Measurements from ENCODE around the gene COL4A3.

The COL4A3 gene

GRCh38 chr2:227152093-227152766 lies 12.2 kb upstream of the COL4A3 start:
- H3K4me3 ChIP-seq (ENCODE audit: low read depth, low read length) = no peak overlapping the region
- ChIA-PET POLR2A (no interaction called here), CTCF (no interaction called here)
- TF ChIP-seq, protein P1, sequence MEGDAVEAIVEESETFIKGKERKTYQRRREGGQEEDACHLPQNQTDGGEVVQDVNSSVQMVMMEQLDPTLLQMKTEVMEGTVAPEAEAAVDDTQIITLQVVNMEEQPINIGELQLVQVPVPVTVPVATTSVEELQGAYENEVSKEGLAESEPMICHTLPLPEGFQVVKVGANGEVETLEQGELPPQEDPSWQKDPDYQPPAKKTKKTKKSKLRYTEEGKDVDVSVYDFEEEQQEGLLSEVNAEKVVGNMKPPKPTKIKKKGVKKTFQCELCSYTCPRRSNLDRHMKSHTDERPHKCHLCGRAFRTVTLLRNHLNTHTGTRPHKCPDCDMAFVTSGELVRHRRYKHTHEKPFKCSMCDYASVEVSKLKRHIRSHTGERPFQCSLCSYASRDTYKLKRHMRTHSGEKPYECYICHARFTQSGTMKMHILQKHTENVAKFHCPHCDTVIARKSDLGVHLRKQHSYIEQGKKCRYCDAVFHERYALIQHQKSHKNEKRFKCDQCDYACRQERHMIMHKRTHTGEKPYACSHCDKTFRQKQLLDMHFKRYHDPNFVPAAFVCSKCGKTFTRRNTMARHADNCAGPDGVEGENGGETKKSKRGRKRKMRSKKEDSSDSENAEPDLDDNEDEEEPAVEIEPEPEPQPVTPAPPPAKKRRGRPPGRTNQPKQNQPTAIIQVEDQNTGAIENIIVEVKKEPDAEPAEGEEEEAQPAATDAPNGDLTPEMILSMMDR (IDR thresholded peaks at IDR 0.05; ENCODE audit: insufficient read depth, low read length, missing control alignments) = no peak
- no peak for DNase-seq (ENCODE audit: low read depth, low spot score)

DNA sequence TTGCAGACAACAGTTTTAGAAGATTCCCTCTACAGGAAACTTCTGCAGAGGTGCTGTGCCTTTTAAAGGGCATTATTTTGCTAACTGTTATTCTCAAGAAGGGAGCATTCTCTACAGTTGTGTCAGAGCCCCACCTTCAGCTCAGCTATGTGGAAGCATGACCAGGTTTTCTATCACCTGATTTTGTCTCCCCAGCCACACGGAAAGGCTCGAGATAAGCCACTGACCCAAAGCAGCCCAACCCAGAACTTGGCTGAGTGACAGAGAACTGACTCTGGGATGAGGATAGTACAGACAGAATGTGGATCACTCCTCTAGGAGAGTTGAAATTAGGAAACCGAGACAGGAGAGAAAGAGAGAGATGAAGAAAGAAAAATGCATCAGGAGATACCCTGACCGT lies 11.1 kb upstream of the COL4A3 start:
- TF ChIP-seq, protein P1 (IDR thresholded peaks at IDR 0.05; ENCODE audit: insufficient read depth, low read length, missing control alignments) = no peak
- ChIA-PET POLR2A (no interaction called here), CTCF (no interaction called here)
- DNase-seq (ENCODE audit: low read depth, low spot score) = no peak
- H3K4me3 ChIP-seq (ENCODE audit: low read depth, low read length) = no peak overlapping the region

DNA sequence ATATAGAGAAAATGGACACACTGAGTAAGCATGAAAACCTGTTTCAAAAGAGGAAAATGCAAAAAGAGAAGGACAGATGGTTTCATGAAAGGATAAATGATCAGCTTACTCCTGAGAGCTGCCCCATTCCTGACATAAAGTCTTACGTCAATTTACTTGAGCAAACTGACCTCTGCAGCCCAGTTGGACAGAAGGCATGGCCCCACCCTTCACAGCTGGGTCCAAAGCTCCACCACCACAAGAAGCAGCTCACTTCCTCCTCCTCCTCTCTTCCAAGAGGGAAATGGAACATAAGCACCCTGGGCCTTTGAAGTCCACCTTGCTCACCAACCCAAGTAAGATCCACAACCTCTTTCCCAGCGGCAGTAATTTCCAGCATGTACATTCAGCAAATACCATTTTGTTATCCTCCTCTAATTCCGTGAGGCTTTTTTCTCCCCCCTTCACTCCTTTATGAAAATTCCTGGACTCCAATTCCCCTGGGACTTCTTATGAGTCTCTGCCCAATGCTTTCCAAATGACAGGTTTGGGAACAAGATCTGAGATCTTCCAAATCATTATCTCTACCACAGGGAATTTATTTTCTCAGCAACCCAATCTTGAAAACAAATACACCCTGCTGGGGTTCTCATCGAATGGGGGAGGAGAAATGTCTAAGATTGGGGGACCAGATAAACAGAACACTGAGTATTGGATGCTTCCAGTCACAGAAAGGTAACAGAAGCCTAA lies 10.5 kb upstream of the COL4A3 start:
- ChIA-PET CTCF (no interaction called here), POLR2A (no interaction called here)
- TF ChIP-seq, protein P1 (IDR thresholded peaks at IDR 0.05; ENCODE audit: insufficient read depth, low read length, missing control alignments) = no peak
- H3K4me3 ChIP-seq (ENCODE audit: low read depth, low read length) = no peak overlapping the region
- DNase-seq (ENCODE audit: low read depth, low spot score) = no peak

- CTCF ChIA-PET = no interaction called here
- TF ChIP-seq, protein P1 (IDR thresholded peaks at IDR 0.05; ENCODE audit: insufficient read depth, low read length, missing control alignments) = no peak
- POLR2A ChIA-PET = no interaction called here
Observed at GRCh38 chr2:227154986-227155774, 9.2 kb upstream of the COL4A3 start.

DNA sequence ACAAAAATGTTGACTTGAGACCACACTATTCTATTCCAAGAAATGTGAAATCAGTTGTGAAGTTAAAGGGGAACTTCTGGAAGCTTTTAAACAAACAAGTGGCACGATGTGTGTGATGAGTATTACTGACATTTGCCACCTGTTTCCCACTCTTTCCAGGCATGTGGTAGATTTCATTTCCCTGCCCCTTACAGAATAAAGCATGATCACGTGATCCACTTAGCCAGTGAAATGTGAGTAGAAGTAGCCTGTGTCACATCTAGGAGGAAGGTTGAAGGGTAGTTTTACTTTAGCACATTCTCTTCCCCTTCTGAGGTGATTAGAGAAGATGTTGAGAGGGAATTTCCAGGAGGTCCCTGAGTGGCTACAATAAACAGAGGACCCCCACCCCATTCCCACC lies 4.3 kb upstream of the COL4A3 start:
- TF ChIP-seq, protein P1 (IDR thresholded peaks at IDR 0.05; ENCODE audit: insufficient read depth, low read length, missing control alignments) = no peak
- DNase-seq (ENCODE audit: low read depth, low spot score) = no peak
- ChIA-PET CTCF (no interaction called here), POLR2A (no interaction called here)
- no peak overlapping the region for H3K4me3 ChIP-seq (ENCODE audit: low read depth, low read length)

More at GRCh38 chr2:227154986-227155774, 9.2 kb upstream of the COL4A3 start:
- no peak overlapping the region for H3K4me3 ChIP-seq (ENCODE audit: low read depth, low read length)
- DNase-seq (ENCODE audit: low read depth, low spot score) = no peak

- TF ChIP-seq, protein P1 (IDR thresholded peaks at IDR 0.05; ENCODE audit: insufficient read depth, low read length, missing control alignments) = no peak
- no peak for DNase-seq (ENCODE audit: low read depth, low spot score)
- POLR2A ChIA-PET = no interaction called here
- CTCF ChIA-PET = no interaction called here
- no peak overlapping the region for H3K4me3 ChIP-seq (ENCODE audit: low read depth, low read length)
Observed at GRCh38 chr2:227161947-227162346, 2.5 kb upstream of the COL4A3 start.

All from AG04449 (cell line).